K562 (cell line): ENCODE measurements around the gene TIMM44. TPM values are rescaled to one million over a fixed set of nuclear protein-coding genes. Genes with fewer than 3 reads are reported as not detected.

Source experiments
- CREM ChIP-seq: IDR thresholded peaks from 2 replicates; pipeline ENCODE4 v1.6.1; 2014; ENCODE audit warnings: antibody characterized with exemption, low read depth
- CXXC5 ChIP-seq: fragments of 250-450 bp; sonication (Bioruptor Pico); IDR thresholded peaks from 2 replicates; pipeline ENCODE4 v1.8.0; 2022; ENCODE audit warnings: inconsistent platforms, mild to moderate bottlenecking, moderate library complexity
- HNRNPK ChIP-seq: fragments of 200-400 bp; formaldehyde crosslinking; IDR thresholded peaks from one replicate; pipeline ENCODE4 v1.6.1; 2018; ENCODE audit warnings: mild to moderate bottlenecking, low read depth, low read length; ENCODE audit not compliant: poor library complexity, severe bottlenecking
- HOXB6 ChIP-seq: fragments of 250-450 bp; sonication (Bioruptor Pico); IDR thresholded peaks from 2 replicates; pipeline ENCODE4 v1.5.1; 2022; ENCODE audit warnings: mild to moderate bottlenecking, borderline replicate concordance
- KDM1A ChIP-seq, 2 experiments: fragments of 450-650 bp; IDR thresholded peaks; 2 replicates each; pipeline ENCODE4 v1.6.1; 2016; ENCODE audit warnings: mild to moderate bottlenecking in 2 of 2
- KDM5B ChIP-seq: fragments of 200-600 bp; sonication (generic); IDR thresholded peaks from 2 replicates; pipeline ENCODE4 v1.6.1; 2012; ENCODE audit warnings: low read depth, mild to moderate bottlenecking, moderate library complexity, low read length, control low read depth, inconsistent platforms; ENCODE audit not compliant: insufficient replicate concordance
- MYC ChIP-seq, 2 experiments: fragments of 250-450 bp in 1 of 2; sonication (Bioruptor Pico) in 1 of 2; IDR thresholded peaks; 2 replicates each; pipeline versions ENCODE4 v1.5.1 to v1.6.1; 2012 to 2021; ENCODE audit warnings: low read depth in 2 of 2, borderline replicate concordance in 1 of 2, improper control_type of control experiment in 1 of 2, low read length in 1 of 2, mild to moderate bottlenecking in 1 of 2, moderate library complexity in 1 of 2
- NR2C2 ChIP-seq, 2 experiments: fragments of 200-800 bp in 1 of 2; sonication (Bioruptor generic) in 1 of 2; sonication (generic) in 1 of 2; formaldehyde crosslinking in 1 of 2; IDR thresholded peaks; 2 replicates each; pipeline versions ENCODE4 v1.6.1 to v1.8.0; 2016 to 2022; ENCODE audit warnings: mild to moderate bottlenecking in 1 of 2, missing compliant biosample characterization in 1 of 2, missing genetic modification characterization in 1 of 2, missing genetic modification reagents in 1 of 2
- PRPF4 ChIP-seq: fragments of 200-400 bp; formaldehyde crosslinking; IDR thresholded peaks from one replicate; pipeline ENCODE4 v1.6.1; 2017; ENCODE audit warnings: low read length, low read depth, mild to moderate bottlenecking; ENCODE audit not compliant: insufficient read depth, poor library complexity, severe bottlenecking
- PTBP1 ChIP-seq: fragments of 200-400 bp; formaldehyde crosslinking; IDR thresholded peaks from 2 replicates; pipeline ENCODE4 v1.6.1; 2017; ENCODE audit warnings: low read depth, low read length
- RAD21 ChIP-seq, 2 experiments: fragments of 250-450 bp in 1 of 2; fragments of 450-650 bp in 1 of 2; sonication (Bioruptor Pico) in 1 of 2; formaldehyde crosslinking in 1 of 2; IDR thresholded peaks in 1 of 2; conservative IDR thresholded peaks in 1 of 2; 2 replicates each; pipeline versions ENCODE4 v1.4.0 to v1.8.0; 2020 to 2022; ENCODE audit warnings: mild to moderate bottlenecking in 2 of 2, moderate library complexity in 1 of 2
- RB1 ChIP-seq: fragments of 450-650 bp; IDR thresholded peaks from 2 replicates; pipeline ENCODE4 v1.6.1; 2017; ENCODE audit warnings: low read depth, mild to moderate bottlenecking
- TAF15 ChIP-seq: fragments of 200-400 bp; formaldehyde crosslinking; IDR thresholded peaks from 2 replicates; pipeline ENCODE4 v1.6.1; 2017; ENCODE audit warnings: mild to moderate bottlenecking, low read depth, low read length, moderate library complexity
- TRIM28 ChIP-seq: fragments of 450-650 bp; IDR thresholded peaks from 2 replicates; pipeline ENCODE4 v1.6.1; 2017
- ZNF24 ChIP-seq: fragments of 450-650 bp; IDR thresholded peaks from 2 replicates; pipeline ENCODE4 v1.6.1; 2016
- polyA plus RNA-seq, 8 experiments: library from polyadenylated mRNA; depleted of rRNA in 4 of 8; stranded (reverse) in 5 of 8; unstranded in 3 of 8; fragments of >200 nt; fragmentation: Nextera tagmentation in 2 of 8; fragmentation: Illumina TruSeq in 1 of 8; extraction: Ambion mirVana in 2 of 8; extraction: Trizol in 1 of 8; gene quantifications; 2 replicates each; pipeline versions ENCODE4 v1.2.1 to v1.2.3, GENCODE V29; 2011 to 2014; ENCODE audit warnings: inconsistent platforms in 1 of 8, missing spikeins in 1 of 8
- total RNA-seq, 7 experiments: library from RNA; depleted of rRNA in 6 of 7; stranded (reverse); fragments of >200 nt in 6 of 7; fragmentation: Illumina TruSeq in 2 of 7; extraction: Trizol in 2 of 7; gene quantifications; 2 replicates each; pipeline versions ENCODE4 v1.2.1 to v1.2.3, GENCODE V29; 2011 to 2021; ENCODE audit warnings: low replicate concordance in 1 of 7
- TF ChIP-seq, protein P1 (sequence below): fragments of 250-450 bp; sonication (Bioruptor Pico); IDR thresholded peaks from 2 replicates; pipeline ENCODE4 v1.5.0; 2020; ENCODE audit warnings: mild to moderate bottlenecking, borderline replicate concordance
- TF ChIP-seq, protein P2 (sequence below), 2 experiments: fragments of 200-800 bp in 1 of 2; sonication (Bioruptor generic) in 1 of 2; sonication (generic) in 1 of 2; formaldehyde crosslinking in 1 of 2; IDR thresholded peaks in 1 of 2; conservative IDR thresholded peaks in 1 of 2; 2 replicates each; pipeline versions ENCODE4 v1.5.0 to v1.6.1; 2016 to 2020; ENCODE audit warnings: missing compliant biosample characterization in 1 of 2, missing genetic modification characterization in 1 of 2, missing genetic modification reagents in 1 of 2
- TF ChIP-seq, protein P3 (sequence below), 2 experiments: fragments of 150-350 bp in 1 of 2; IDR thresholded peaks; 2 replicates each; pipeline ENCODE4 v1.6.1; 2012 to 2016; ENCODE audit warnings: low read depth in 2 of 2, low read length in 2 of 2, mild to moderate bottlenecking in 1 of 2, moderate library complexity in 1 of 2

Gene TIMM44
- total and polyA plus RNA-seq, 9 of the 15 experiments (the other 6 are each of a cell fraction or from before 2014, with no cell fraction given) = 10.3 to 231 (median 89.3) TPM

DNA sequence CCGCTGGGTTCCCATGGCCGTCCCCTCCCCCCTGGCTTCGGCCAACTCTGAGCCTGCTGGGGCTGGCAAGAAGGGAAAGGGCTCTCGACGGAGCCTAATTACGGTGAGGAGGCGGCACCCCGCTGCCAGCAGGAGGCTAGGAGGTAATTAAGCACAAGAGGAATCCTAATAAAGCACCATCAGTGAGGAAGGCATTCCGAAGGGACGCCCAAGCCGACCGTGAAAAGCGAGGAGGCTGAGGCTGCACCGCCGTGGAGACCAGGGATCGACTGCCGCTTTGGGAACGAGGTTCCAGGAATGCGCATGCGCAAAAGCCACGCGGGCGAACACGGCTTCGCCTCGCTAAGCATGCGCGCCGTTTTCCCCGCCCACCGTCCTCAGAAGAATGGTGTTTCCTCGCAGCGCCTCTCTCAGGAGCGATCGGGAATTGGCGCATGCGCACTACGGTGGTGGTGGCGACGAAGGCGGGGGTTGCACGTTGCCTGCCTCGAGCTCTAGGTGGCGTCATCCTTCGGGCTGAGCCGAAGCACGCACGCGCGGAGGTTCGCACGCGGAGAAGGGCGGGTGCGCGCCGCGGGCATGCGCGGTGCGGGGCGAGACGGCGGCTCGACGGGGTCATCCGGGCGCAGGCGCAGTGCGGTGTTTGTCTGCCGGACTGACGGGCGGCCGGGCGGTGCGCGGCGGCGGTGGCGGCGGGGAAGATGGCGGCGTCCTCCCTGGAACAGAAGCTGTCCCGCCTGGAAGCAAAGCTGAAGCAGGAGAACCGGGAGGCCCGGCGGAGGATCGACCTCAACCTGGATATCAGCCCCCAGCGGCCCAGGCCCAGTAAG, 40.0 kb downstream of the TIMM44 start, which contains the start of gene MAP2K7 (continued):
- TF ChIP-seq KDM5B (peak; percentile 88), KDM1A (IDR thresholded peaks at IDR 0.05) (peak in 1 of 2 experiments; percentile 62; a peak in 1 of 4 replicates), PTBP1 (0 out of 2 replicates have a peak, but pooled peaks have one; percentile 48), HNRNPK (no peak), TAF15 (no peak), HOXB6 (no peak), RAD21 (CRISPR knock-in tag; conservative IDR thresholded peaks at IDR 0.05 in 1 of 2, IDR thresholded peaks at IDR 0.05 in 1 of 2) (peak; percentile 58 to 63), CXXC5 (peak; percentile 78), TRIM28 (no peak), MYC (IDR thresholded peaks at IDR 0.05; ENCODE audit: low read depth, low read length) (peak; percentile 97), MYC (CRISPR knock-in tag; IDR thresholded peaks at IDR 0.05; ENCODE audit: borderline replicate concordance, low read depth) (peak; percentile 65; the same call in 1 of the 2 replicates), PRPF4 (no peak), RB1 (peak; percentile 93), CREM (peak; percentile 92), NR2C2 (CRISPR knock-in tag; IDR thresholded peaks at IDR 0.05) (no peak; the same call in 1 of the 2 replicates), NR2C2 (tag; IDR thresholded peaks at IDR 0.05) (no peak), ZNF24 (no peak)
- TF ChIP-seq, protein P1, sequence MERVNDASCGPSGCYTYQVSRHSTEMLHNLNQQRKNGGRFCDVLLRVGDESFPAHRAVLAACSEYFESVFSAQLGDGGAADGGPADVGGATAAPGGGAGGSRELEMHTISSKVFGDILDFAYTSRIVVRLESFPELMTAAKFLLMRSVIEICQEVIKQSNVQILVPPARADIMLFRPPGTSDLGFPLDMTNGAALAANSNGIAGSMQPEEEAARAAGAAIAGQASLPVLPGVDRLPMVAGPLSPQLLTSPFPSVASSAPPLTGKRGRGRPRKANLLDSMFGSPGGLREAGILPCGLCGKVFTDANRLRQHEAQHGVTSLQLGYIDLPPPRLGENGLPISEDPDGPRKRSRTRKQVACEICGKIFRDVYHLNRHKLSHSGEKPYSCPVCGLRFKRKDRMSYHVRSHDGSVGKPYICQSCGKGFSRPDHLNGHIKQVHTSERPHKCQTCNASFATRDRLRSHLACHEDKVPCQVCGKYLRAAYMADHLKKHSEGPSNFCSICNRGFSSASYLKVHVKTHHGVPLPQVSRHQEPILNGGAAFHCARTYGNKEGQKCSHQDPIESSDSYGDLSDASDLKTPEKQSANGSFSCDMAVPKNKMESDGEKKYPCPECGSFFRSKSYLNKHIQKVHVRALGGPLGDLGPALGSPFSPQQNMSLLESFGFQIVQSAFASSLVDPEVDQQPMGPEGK = no peak
- TF ChIP-seq, protein P2, sequence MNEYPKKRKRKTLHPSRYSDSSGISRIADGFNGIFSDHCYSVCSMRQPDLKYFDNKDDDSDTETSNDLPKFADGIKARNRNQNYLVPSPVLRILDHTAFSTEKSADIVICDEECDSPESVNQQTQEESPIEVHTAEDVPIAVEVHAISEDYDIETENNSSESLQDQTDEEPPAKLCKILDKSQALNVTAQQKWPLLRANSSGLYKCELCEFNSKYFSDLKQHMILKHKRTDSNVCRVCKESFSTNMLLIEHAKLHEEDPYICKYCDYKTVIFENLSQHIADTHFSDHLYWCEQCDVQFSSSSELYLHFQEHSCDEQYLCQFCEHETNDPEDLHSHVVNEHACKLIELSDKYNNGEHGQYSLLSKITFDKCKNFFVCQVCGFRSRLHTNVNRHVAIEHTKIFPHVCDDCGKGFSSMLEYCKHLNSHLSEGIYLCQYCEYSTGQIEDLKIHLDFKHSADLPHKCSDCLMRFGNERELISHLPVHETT (CRISPR knock-in tag; conservative IDR thresholded peaks at IDR 0.05 in 1 of 2, IDR thresholded peaks at IDR 0.05 in 1 of 2) = peak in 1 of 2 experiments; percentile 91; a peak in 2 of 4 replicates
- TF ChIP-seq, protein P3, sequence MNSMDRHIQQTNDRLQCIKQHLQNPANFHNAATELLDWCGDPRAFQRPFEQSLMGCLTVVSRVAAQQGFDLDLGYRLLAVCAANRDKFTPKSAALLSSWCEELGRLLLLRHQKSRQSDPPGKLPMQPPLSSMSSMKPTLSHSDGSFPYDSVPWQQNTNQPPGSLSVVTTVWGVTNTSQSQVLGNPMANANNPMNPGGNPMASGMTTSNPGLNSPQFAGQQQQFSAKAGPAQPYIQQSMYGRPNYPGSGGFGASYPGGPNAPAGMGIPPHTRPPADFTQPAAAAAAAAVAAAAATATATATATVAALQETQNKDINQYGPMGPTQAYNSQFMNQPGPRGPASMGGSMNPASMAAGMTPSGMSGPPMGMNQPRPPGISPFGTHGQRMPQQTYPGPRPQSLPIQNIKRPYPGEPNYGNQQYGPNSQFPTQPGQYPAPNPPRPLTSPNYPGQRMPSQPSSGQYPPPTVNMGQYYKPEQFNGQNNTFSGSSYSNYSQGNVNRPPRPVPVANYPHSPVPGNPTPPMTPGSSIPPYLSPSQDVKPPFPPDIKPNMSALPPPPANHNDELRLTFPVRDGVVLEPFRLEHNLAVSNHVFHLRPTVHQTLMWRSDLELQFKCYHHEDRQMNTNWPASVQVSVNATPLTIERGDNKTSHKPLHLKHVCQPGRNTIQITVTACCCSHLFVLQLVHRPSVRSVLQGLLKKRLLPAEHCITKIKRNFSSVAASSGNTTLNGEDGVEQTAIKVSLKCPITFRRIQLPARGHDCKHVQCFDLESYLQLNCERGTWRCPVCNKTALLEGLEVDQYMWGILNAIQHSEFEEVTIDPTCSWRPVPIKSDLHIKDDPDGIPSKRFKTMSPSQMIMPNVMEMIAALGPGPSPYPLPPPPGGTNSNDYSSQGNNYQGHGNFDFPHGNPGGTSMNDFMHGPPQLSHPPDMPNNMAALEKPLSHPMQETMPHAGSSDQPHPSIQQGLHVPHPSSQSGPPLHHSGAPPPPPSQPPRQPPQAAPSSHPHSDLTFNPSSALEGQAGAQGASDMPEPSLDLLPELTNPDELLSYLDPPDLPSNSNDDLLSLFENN (IDR thresholded peaks at IDR 0.05; ENCODE audit: low read depth in 2 of 2, low read length in 2 of 2) = no peak
